K562 (cell line): ENCODE data around the gene TRPV6. TPM values are rescaled to one million over a fixed set of nuclear protein-coding genes. Genes with fewer than 3 reads are reported as not detected.

ENCODE experiments used
- ATAC-seq: fragments of 200-7000 bp; cut with Tn5 transposase; 3 replicates; pipeline ENCODE4 v1.9.1; 2020; ENCODE audit warnings: moderate library complexity
- BruUV-seq: library from RNA; stranded (reverse); fragments of 400-500 nt; replicated peaks from 2 replicates; lab custom pipeline; 2021; lab: Mats Ljungman, UMichigan
- CTCF ChIA-PET: fragments of 300-600 bp; formaldehyde crosslinking; extraction: SDS; loops from one replicate; lab custom pipeline; 2021; ENCODE audit warnings: low intra/inter-chr PET ratio; lab: Yijun Ruan, JAX
- POLR2A ChIA-PET: fragments of 300-600, 350-650 bp; sonication (Branson Sonifier 250); formaldehyde crosslinking; extraction: SDS; loops from one replicate; lab custom pipeline; 2021; ENCODE audit warnings: antibody characterized with exemption, inconsistent platforms; lab: Yijun Ruan, JAX
- DNase-seq, 4 experiments: peaks; one replicate each; pipeline versions ENCODE4 v3.0.0 to v3.0.0-alpha.2; 2011 to 2018; ENCODE audit warnings: low spot score in 3 of 4, mixed read lengths in 3 of 4; ENCODE audit errors: extremely low read depth in 1 of 4
- FAIRE-seq: peaks from 2 replicates; lab custom pipeline; 2011; peaks lifted over from hg19 to GRCh38; lab: Jason Lieb, UNC
- H2AFZ ChIP-seq: 2 replicates; pipeline ENCODE4 v1.6.0; 2011; ENCODE audit warnings: low read depth, low read length, control low read depth, inconsistent platforms
- H3K27ac ChIP-seq: fragments of 200-600 bp; 3 replicates; pipeline ENCODE4 v1.8.0; 2011; ENCODE audit warnings: low read depth, mild to moderate bottlenecking, control low read depth, inconsistent platforms, low read length, moderate library complexity, mixed read lengths; ENCODE audit errors: extremely low read depth
- H3K27me3 ChIP-seq, 2 experiments: fragments of 300-600 bp in 1 of 2; 2 replicates in 1 of 2; 3 replicates in 1 of 2; pipeline versions ENCODE4 v1.6.0 to v1.8.0; 2011; ENCODE audit warnings: inconsistent platforms in 2 of 2, low read length in 2 of 2, mild to moderate bottlenecking in 1 of 2, mixed read lengths in 1 of 2, moderate library complexity in 1 of 2; ENCODE audit not compliant: control insufficient read depth in 2 of 2, insufficient read depth in 2 of 2
- H3K36me3 ChIP-seq: fragments of 300-600 bp; 3 replicates; pipeline ENCODE4 v1.8.0; 2011; ENCODE audit warnings: mild to moderate bottlenecking, low read length, inconsistent platforms; ENCODE audit not compliant: control insufficient read depth, insufficient read depth
- H3K4me1 ChIP-seq, 2 experiments: fragments of 200-600 bp in 1 of 2; replicated peaks in 1 of 2; 2 replicates in 1 of 2; 3 replicates in 1 of 2; pipeline versions ENCODE4 v1.5.1 to v1.8.0; 2011; ENCODE audit warnings: inconsistent platforms in 2 of 2, low read length in 2 of 2, mild to moderate bottlenecking in 1 of 2, mixed read lengths in 1 of 2, moderate library complexity in 1 of 2; ENCODE audit not compliant: control insufficient read depth in 2 of 2, insufficient read depth in 2 of 2
- H3K4me2 ChIP-seq: 2 replicates; pipeline ENCODE4 v1.6.1; 2011; ENCODE audit warnings: low read length, control low read depth, inconsistent platforms, mixed read lengths; ENCODE audit not compliant: insufficient read depth
- H3K4me3 ChIP-seq: fragments of 200-600 bp; sonication (generic), shearing (Covaris generic); 2 replicates; pipeline ENCODE4 v1.5.1; 2016; ENCODE audit warnings: control low read depth, inconsistent platforms
- H3K79me2 ChIP-seq: fragments of 200-600 bp; 3 replicates; pipeline ENCODE4 v1.8.0; 2011; ENCODE audit warnings: low read length, inconsistent platforms; ENCODE audit not compliant: control insufficient read depth, insufficient read depth
- H3K9ac ChIP-seq, 2 experiments: 2 replicates each; pipeline versions ENCODE4 v1.6.0 to v1.6.1; 2011; ENCODE audit warnings: low read depth in 2 of 2, low read length in 2 of 2, control low read depth in 1 of 2, inconsistent platforms in 1 of 2, mild to moderate bottlenecking in 1 of 2, mixed read lengths in 1 of 2; ENCODE audit not compliant: insufficient read depth in 1 of 2
- H3K9me1 ChIP-seq: one replicate; pipeline ENCODE4 v1.6.0; 2011; ENCODE audit warnings: inconsistent platforms, mild to moderate bottlenecking, low read length, moderate library complexity; ENCODE audit not compliant: control insufficient read depth, insufficient read depth
- H3K9me3 ChIP-seq: replicated peaks from 2 replicates; pipeline ENCODE4 v1.5.1; 2011; ENCODE audit warnings: low read depth, low read length, inconsistent platforms; ENCODE audit not compliant: control insufficient read depth, insufficient read depth
- H4K20me1 ChIP-seq: replicated peaks from 2 replicates; pipeline ENCODE4 v1.6.1; 2011; ENCODE audit warnings: low read length, inconsistent platforms, mixed read lengths; ENCODE audit not compliant: control insufficient read depth, insufficient read depth
- CEBPB ChIP-seq: fragments of 450-650 bp; IDR thresholded peaks from 2 replicates; pipeline ENCODE4 v1.6.1; 2016; ENCODE audit warnings: missing genetic modification characterization, missing compliant biosample characterization
- ETV5 ChIP-seq: sonication (generic); formaldehyde crosslinking; IDR thresholded peaks from 2 replicates; pipeline ENCODE4 v1.4.0; 2020; ENCODE audit warnings: low read depth, mild to moderate bottlenecking, missing genetic modification reagents
- EWSR1 ChIP-seq: fragments of 450-650 bp; IDR thresholded peaks from 2 replicates; pipeline ENCODE4 v1.6.1; 2018; ENCODE audit warnings: borderline replicate concordance, mild to moderate bottlenecking, low read depth, moderate library complexity; ENCODE audit not compliant: partially characterized antibody
- HIVEP1 ChIP-seq: fragments of 250-450 bp; sonication (Bioruptor Pico); IDR thresholded peaks from 2 replicates; pipeline ENCODE4 v1.4.0; 2020; ENCODE audit warnings: mild to moderate bottlenecking
- HNRNPLL ChIP-seq: fragments of 200-400 bp; formaldehyde crosslinking; IDR thresholded peaks from 2 replicates; pipeline ENCODE4 v1.6.1; 2017; ENCODE audit warnings: low read length, low read depth, mild to moderate bottlenecking; ENCODE audit not compliant: poor library complexity, severe bottlenecking
- MYNN ChIP-seq, 2 experiments: sonication (generic); formaldehyde crosslinking in 1 of 2; IDR thresholded peaks; 2 replicates each; pipeline versions ENCODE4 v1.5.0 to v1.6.1; 2016 to 2020; ENCODE audit warnings: antibody characterized with exemption in 1 of 2, missing genetic modification reagents in 1 of 2
- TARDBP ChIP-seq: fragments of 450-650 bp; IDR thresholded peaks from 2 replicates; pipeline ENCODE4 v1.6.1; 2016
- ZNF124 ChIP-seq: sonication (generic); formaldehyde crosslinking; IDR thresholded peaks from 2 replicates; pipeline ENCODE4 v1.8.1; 2022; ENCODE audit warnings: missing genetic modification reagents
- WGBS: fragments of 100-300 bp; shearing (Covaris generic); methylation state at CpG from one replicate; pipeline ENCODE4 v1.1.6; 2016; ENCODE audit warnings: low coverage, mixed read lengths; ENCODE audit not compliant: insufficient coverage; ENCODE audit errors: missing lambda C conversion rate; 5-methylcytosine and 5-hydroxymethylcytosine counted together
- in situ Hi-C: fragments of 300-500 bp; cut with MboI; formaldehyde crosslinking; loops from 4 replicates; pipeline ENCODE4 v1.15.0; 2018; ENCODE audit warnings: inconsistent platforms, mixed read lengths
- intact Hi-C: fragments of 100-400 bp; cut with micrococcal nuclease; formaldehyde crosslinking; loops from 2 replicates; pipeline ENCODE4 v1.14.2; 2022
- polyA plus RNA-seq, 8 experiments: library from polyadenylated mRNA; depleted of rRNA in 4 of 8; stranded (reverse) in 5 of 8; unstranded in 3 of 8; fragments of >200 nt; fragmentation: Nextera tagmentation in 2 of 8; fragmentation: Illumina TruSeq in 1 of 8; extraction: Ambion mirVana in 2 of 8; extraction: Trizol in 1 of 8; gene quantifications; 2 replicates each; pipeline versions ENCODE4 v1.2.1 to v1.2.3, GENCODE V29; 2011 to 2014; ENCODE audit warnings: inconsistent platforms in 1 of 8, missing spikeins in 1 of 8
- total RNA-seq, 7 experiments: library from RNA; depleted of rRNA in 6 of 7; stranded (reverse); fragments of >200 nt in 6 of 7; fragmentation: Illumina TruSeq in 2 of 7; extraction: Trizol in 2 of 7; gene quantifications; 2 replicates each; pipeline versions ENCODE4 v1.2.1 to v1.2.3, GENCODE V29; 2011 to 2021; ENCODE audit warnings: low replicate concordance in 1 of 7
- TF ChIP-seq, protein P1 (sequence below): sonication (generic); formaldehyde crosslinking; IDR thresholded peaks from 2 replicates; pipeline ENCODE4 v1.8.1; 2022; ENCODE audit warnings: missing genetic modification reagents

TRPV6 gene
- total and polyA plus RNA-seq, 9 of the 15 experiments (the other 6 are each of a cell fraction or from before 2014, with no cell fraction given), result 0.04 to 0.36 (median 0.11) TPM

DNA sequence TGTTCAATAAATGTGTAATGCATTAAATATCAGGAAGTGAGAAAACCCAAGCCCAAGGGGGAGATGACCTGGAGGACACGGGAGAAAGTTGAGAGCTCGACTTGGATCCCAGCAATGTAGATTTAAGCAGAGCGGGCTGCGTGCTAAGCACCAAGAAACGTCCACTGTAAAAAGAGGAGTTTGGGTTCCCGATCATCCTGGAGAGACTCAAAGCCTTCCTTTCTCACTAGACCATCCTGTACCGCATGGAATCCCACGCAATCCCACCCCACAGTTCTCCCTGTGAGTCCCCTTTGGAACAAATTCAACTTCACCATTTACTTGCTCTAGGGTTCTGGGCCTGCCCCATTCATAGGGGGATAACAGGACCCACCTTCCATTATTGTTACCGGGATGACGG lies 2.4 kb downstream of the TRPV6 start:
- no peaks in the 10 kb centered on the region for H3K9me3 ChIP-seq
- DNase-seq, result no peak
- no peak overlapping the region for H2AFZ ChIP-seq
- POLR2A ChIA-PET, result interaction anchor here (0.7 kb wide), 1 partner anchor 10 kb away, joined by 3 read pairs; no protein-coding TSS in a partner anchor
- no peaks in the 10 kb centered on the region for H3K79me2 ChIP-seq
- WGBS, result 8% methylated on average over 10 of the region's 10 CpGs
- no peak overlapping the region for H3K4me3 ChIP-seq
- no peaks in the 10 kb centered on the region for H3K9me1 ChIP-seq
- H3K27me3 ChIP-seq, result peaks cover 52 to 81% of the 10 kb centered on the region in 2 experiments
- TF ChIP-seq EWSR1, result no peak
- TF ChIP-seq HNRNPLL, result no peak
- no peak for TF ChIP-seq ZNF124 (CRISPR knock-in tag)
- TF ChIP-seq TARDBP, result no peak
- TF ChIP-seq ETV5 (CRISPR knock-in tag), result no peak
- no peak for TF ChIP-seq HIVEP1 (CRISPR knock-in tag)
- TF ChIP-seq, protein P1, sequence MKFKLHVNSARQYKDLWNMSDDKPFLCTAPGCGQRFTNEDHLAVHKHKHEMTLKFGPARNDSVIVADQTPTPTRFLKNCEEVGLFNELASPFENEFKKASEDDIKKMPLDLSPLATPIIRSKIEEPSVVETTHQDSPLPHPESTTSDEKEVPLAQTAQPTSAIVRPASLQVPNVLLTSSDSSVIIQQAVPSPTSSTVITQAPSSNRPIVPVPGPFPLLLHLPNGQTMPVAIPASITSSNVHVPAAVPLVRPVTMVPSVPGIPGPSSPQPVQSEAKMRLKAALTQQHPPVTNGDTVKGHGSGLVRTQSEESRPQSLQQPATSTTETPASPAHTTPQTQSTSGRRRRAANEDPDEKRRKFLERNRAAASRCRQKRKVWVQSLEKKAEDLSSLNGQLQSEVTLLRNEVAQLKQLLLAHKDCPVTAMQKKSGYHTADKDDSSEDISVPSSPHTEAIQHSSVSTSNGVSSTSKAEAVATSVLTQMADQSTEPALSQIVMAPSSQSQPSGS (CRISPR knock-in tag), result no peak
- TF ChIP-seq MYNN (IDR thresholded peaks at IDR 0.05), result no peak
- no peak for TF ChIP-seq MYNN (CRISPR knock-in tag; IDR thresholded peaks at IDR 0.05)
- TF ChIP-seq CEBPB, result no peak
- H3K36me3 ChIP-seq, result no peaks in the 10 kb centered on the region
- no peak overlapping the region for H3K9ac ChIP-seq
- H4K20me1 ChIP-seq, result no peaks in the 10 kb centered on the region
- intact Hi-C loops (loop anchor here (10.0 kb wide), 1 partner anchor 332 kb away; no protein-coding TSS in a partner anchor), in situ Hi-C loops (no loop called here)
- no TSS peak for BruUV-seq
- no peak for FAIRE-seq
- H3K4me1 ChIP-seq, result peaks cover 0 to 4% of the 10 kb centered on the region in 2 experiments; a peak in 1 of 5 replicates
- no peak overlapping the region for H3K4me2 ChIP-seq
- CTCF ChIA-PET, result interaction anchor here (0.8 to 4.0 kb wide), 2 partner anchors 47 to 119 kb away, joined by 4 to 65 read pairs; no protein-coding TSS in a partner anchor
- H3K27ac ChIP-seq, result no peak overlapping the region
- no peak for ATAC-seq
